COR-L47 (cell line): ENCODE results near the gene NEDD4L.

Experiments
- DNase-seq: peaks from one replicate; lab custom pipeline; 2025; lab: John Stamatoyannopoulos, UW

Gene NEDD4L

GRCh38 chr18:58348951-58349350 lies 304.9 kb downstream of the NEDD4L start:
- no peak for DNase-seq

GRCh38 chr18:58349650-58350049 lies 305.6 kb downstream of the NEDD4L start:
- no peak for DNase-seq

- DNase-seq, result no peak
Measured at GRCh38 chr18:58350526-58350925, 306.5 kb downstream of the NEDD4L start.

DNA sequence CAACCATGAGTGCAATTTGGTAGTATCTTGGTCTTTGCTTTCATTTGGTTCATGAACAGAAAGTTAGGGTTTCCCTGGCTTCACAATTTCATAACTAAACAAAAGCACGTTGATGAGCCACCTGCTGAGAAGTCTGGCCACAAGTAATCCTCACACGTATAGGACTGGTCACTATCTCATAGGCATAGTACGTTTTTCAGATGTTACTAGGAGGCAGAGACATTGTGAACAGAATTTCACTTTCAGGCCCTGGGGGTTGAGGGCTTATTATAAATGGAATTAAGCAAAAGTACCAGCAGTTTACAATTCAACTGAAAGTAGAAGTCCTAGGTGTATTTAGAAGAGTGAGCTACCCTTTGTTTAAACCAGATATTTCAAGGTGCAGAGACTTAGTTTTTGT lies 307.8 kb downstream of the NEDD4L start:
- DNase-seq, result no peak

GRCh38 chr18:58353581-58353980 lies 309.6 kb downstream of the NEDD4L start:
- DNase-seq, result no peak

- DNase-seq, result no peak
Measured at GRCh38 chr18:58354051-58354450, 310.0 kb downstream of the NEDD4L start.

DNA sequence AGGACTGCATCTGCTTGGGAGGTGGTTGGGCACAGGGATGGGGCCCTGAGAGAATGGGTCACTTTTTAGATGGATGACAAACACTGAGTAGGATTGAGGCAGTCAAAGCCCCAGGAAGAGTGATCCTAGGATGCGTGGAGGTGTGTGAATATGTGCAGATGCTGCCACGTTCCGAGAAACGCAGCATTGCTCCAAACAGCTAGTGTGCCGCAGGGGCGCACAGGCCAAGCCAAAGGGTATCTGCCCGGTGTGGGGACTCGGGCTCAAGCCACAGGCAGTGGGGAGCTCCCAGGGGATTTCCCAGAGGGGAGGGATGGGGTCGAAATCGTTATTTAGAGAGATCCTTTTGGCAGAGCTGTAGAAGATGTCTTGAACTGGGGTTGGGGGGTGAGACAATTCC lies 310.8 kb downstream of the NEDD4L start:
- no peak for DNase-seq

DNA sequence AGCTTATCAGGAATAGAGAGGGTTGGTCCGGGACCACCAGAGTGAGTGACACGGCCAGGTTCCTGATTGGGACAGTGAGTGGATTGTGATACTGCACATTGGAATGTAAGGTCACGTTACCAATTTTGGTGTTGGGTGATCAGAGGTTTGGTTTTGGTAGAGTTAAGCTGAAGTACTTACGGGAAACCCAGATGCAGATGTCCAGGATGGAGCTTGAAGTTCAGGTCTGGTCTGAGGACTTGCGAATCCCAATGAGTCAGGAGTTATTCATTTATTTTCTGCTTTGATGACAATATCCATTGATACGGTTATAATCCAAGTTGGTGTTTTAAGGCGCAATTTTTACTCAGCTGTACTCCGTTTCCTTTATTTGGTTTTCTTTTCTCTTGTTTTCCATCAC lies 311.2 kb downstream of the NEDD4L start:
- no peak for DNase-seq

DNA sequence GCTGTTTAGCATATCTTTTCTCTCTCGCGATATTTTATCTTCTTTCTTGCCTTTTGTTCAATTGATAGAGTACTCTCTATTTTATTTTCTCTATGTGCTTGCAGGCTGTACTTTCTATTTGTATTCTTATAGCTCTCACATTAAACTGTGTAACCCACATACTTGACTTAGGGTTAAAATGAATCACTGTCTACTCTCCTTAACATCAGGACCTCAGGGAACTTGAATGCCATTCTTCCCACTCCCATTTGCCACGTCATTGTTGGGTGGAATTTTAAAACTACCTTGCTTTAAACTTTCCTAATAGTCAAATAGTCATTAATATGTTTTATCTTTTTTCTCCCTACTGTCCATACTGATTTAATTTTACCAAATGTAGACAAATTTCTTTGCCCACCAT lies 315.2 kb downstream of the NEDD4L start:
- no peak for DNase-seq

DNA sequence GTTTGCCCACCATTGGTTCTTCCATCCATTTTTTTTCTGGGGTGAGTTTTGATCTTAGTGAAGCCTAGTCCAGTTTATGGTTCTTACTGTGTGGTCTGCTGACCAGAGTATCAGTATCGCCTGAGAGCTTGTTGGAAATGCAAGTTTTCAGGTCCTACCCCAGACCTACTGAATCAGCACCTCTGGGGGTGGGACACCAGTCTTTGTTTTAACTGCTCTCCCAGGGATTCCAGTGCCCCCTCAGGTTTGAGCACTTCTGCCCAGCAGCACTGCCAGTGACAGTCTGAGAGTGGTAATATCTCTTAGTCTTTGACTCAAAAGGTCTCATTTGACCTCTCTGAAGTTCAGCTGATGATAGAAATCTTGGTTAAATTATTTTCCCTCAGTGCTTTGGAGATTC lies 315.6 kb downstream of the NEDD4L start:
- DNase-seq, result no peak

DNA sequence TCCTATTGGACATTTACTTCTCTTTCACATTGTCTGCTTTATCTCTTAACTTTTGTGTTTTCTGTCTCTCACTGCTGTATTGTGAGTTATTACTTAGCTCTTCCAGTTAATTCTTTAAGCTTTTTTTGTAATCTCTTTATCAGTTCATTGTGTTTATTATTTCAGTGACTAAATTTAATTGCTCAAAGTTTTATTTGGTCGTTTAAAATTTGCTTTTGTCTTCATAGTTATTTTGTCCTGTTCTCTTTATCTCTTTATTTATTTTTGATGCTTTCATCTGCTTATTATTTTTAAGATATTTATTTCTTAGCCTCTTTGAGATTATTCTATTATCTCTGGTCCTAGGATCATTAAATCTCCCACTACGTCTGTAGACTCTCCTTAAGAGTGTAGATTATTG lies 316.3 kb downstream of the NEDD4L start:
- no peak for DNase-seq

GRCh38 chr18:58361212-58361611 lies 317.2 kb downstream of the NEDD4L start:
- DNase-seq, result no peak

GRCh38 chr18:58362027-58362575 lies 318.1 kb downstream of the NEDD4L start:
- DNase-seq, result no peak

GRCh38 chr18:58362829-58363271 lies 318.8 kb downstream of the NEDD4L start:
- DNase-seq, result no peak

- DNase-seq, result no peak
Measured at GRCh38 chr18:58363767-58364540, 319.9 kb downstream of the NEDD4L start.

DNA sequence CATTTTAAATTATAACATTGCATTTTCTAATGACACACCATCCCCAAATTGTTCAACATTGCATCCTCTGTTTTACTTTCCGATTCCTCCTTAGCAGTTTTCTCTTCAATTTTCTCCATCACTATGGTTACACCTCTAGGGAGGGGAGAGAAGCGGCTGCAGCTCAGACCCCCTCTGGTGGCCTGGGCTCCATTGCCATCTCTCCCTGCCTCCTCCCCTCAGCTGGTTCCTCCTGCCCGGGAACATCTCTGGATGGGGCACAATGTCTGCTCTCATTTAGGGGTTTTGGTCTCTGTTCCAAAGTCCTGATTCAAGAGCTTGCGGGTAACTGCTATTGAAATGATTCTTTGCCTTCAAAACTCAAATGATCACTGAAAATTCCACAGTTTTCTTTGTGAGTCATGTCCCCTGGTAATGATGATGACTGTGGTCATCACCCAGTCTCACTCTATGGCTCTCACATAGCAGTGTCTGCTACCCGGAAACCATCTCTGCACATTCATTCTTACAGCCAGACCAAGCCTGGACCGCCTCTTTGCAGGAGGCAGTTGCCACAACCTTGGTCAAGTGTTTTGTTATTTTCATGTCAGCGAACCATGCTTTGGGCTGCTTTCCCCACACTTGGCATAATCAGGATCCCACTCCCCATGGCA lies 321.0 kb downstream of the NEDD4L start:
- no peak for DNase-seq

DNA sequence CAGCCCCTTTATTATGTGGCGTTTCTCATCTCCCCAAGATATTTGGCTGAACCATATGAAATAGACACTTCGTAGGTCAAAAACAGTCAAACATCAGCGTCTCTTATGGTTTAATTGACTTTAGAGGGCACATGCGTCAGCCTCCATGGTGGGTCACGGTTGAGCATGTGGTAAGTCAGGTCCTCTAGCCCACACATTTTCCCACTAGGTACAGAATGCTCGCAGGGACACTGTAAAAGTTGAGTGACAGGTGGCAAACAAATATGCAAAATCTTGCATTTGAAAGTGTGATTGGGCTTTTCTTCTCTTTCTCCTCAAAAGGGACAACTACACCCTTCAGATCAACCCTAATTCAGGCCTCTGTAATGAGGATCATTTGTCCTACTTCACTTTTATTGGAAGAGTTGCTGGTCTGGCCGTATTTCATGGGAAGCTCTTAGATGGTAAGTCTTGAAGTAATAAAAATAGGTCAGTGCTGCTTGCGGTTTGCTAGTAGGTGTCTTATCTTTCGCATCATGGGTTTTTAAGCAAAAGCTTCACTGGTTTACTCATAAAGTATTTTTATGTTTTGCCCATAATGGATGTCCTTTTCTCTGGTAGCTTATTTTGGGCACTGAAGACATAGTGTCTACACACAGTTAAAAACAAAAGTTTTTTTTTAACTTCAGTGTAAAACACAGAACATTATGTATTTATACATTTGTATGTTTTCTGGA lies 323.6 kb downstream of the NEDD4L start:
- no peak for DNase-seq

DNA sequence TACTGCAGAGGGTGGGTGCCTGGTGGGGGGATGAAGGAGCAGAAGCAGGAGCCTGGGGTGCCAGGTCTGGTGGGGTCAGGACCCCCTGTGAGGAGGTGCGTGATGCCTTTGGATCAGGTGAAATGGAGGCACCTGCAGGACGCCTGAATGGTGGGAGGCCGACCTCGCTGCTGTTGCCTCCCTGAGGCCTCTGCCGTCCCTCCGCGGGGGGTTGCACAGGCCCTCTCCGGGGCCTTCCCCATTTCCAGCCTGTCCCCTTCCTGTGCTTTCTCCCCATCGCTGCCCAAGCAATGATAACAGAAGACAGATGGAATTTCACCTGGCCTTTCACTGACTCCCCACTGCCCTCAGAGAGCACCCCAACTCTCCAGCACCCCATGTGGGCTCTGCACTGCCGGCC lies 325.6 kb downstream of the NEDD4L start:
- no peak for DNase-seq

DNA sequence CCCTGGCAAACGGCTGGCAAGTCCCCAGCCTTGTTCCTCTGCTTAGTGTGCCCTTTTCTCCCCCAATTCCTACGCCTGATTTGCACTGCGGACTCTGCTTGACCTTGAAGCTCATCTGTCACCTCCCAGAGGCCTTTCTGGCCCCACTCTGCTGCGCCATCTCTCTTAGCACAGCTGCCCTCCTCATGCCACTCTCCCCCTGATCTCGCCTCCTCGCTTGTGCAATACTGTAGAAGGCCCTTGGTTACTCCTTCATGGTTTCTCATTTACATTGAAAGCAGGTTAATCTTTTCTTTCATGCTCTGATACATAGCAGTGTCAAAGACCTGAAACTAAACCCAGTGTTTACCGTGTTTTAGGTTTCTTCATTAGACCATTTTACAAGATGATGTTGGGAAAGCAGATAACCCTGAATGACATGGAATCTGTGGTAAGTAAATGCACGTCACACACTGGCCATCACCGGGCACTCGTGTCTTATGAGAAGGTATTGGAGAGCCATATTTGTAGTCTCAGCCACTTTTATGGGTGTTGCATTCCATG lies 326.1 kb downstream of the NEDD4L start:
- no peak for DNase-seq

DNA sequence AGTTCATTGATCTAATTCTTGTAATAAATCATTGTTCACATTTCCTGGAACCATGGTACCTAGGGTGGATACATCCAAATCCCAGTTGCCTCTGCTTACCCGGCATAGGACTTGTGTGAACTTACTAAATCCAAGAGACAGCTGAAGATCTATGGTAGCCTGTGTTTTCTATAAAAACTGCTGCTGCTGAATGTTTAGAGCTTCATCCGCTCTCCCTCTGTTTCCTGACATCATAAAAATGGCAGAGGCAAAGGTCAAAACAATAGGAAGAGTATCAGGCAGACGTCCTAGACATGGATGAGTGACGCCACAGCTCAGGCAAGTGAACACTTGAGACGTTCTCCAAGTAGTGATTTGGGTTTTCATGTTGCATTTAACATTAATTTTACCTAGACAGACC lies 326.6 kb downstream of the NEDD4L start:
- DNase-seq, result no peak

DNA sequence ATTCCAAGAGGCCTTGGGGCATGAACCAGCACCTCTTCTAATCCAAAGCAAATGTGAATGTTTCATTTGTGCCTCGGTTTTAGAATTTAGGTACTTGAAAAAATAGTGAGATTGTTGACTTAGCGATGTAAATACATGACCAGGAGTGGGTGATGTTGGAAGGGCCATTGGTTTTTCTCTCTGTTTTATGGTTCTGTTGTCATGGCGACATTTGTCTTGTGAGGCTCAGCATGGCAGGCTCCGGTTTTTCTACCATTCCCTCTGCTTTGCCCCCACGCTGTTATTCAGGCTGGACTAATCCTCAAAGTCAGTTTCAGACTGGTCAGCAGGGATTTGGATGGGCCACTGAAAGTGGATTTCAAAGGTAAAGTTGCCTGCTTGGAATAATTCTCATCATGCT lies 329.5 kb downstream of the NEDD4L start:
- DNase-seq, result no peak

DNA sequence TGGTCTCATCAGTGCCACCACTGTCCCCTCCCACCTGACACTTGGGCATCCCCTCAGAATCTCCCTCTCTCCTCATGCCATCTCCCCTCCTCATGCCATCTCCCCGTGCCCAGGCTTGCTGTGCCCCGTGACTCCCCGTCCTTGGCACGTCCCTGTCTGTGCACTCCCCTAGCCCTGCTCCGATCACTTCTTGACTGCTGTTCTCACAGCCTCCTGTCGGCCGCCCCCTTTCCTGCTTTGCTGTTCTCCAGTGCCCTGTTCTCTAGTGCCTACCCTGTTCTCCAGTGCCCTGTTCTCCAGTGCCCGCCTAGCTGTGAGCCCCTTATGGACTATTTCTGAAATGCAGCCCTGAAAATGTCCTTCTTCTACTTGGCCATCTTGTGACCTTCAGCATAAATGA lies 331.0 kb downstream of the NEDD4L start:
- no peak for DNase-seq
